OCI-LY3 (cell line): ENCODE results near the gene TEDC1.

Experiments
- CTCF ChIP-seq: fragments of 200-600, 300-600 bp; sonication (generic); IDR thresholded peaks from 2 replicates; pipeline ENCODE4 v1.5.1; 2014; ENCODE audit warnings: antibody characterized with exemption, low read length, low read depth
- EZH2phosphoT487 ChIP-seq: fragments of 200-600 bp; shearing (Covaris generic); IDR thresholded peaks from 2 replicates; pipeline ENCODE4 v1.6.1; 2018; ENCODE audit warnings: antibody characterized with exemption, mixed run types, low read depth

- no peak for TF ChIP-seq CTCF
- TF ChIP-seq EZH2phosphoT487 = no peak
Measured at GRCh38 chr14:105474483-105475268, 16.4 kb upstream of the TEDC1 start, which contains the start of gene CRIP2.
